Breast epithelium (tissue), 4 donors: ENCODE results near the gene NEMP2. TPM values are rescaled to one million over a fixed set of nuclear protein-coding genes. Genes with fewer than 3 reads are reported as not detected.

Source experiments
- DNase-seq, 2 donors: peaks; one replicate each; pipeline ENCODE4 v3.0.0-alpha.2; 2019; ENCODE audit warnings: low spot score in 2 of 2
- H3K27ac ChIP-seq, 2 donors: fragments of 200-600 bp; sonication (generic) in 1 of 2; one replicate each; pipeline ENCODE4 v1.5.1; 2016 to 2019; ENCODE audit warnings: mild to moderate bottlenecking in 1 of 2
- H3K27me3 ChIP-seq, 2 donors: fragments of 200-600 bp; sonication (generic) in 1 of 2; one replicate each; pipeline versions ENCODE4 v1.5.1 to v1.6.0; 2017 to 2019; ENCODE audit warnings: control low read depth in 1 of 2, mild to moderate bottlenecking in 1 of 2
- H3K36me3 ChIP-seq: fragments of 200-600 bp; one replicate; pipeline ENCODE4 v1.5.1; 2019
- H3K4me1 ChIP-seq, 2 donors: fragments of 200-600 bp; sonication (generic); one replicate each; pipeline ENCODE4 v1.5.1; 2016 to 2019; ENCODE audit warnings: control low read depth in 1 of 2
- H3K4me3 ChIP-seq, 3 donors: fragments of 200-600 bp; sonication (generic); 1 replicate in 2 of 3; 2 replicates in 1 of 3; pipeline ENCODE4 v1.5.1; 2016 to 2019; ENCODE audit warnings: mild to moderate bottlenecking in 3 of 3, moderate library complexity in 2 of 3
- H3K9me3 ChIP-seq, 2 donors: fragments of 200-600 bp; sonication (generic) in 1 of 2; one replicate each; pipeline ENCODE4 v1.5.1; 2016 to 2019; ENCODE audit warnings: control low read depth in 1 of 2
- POLR2A ChIP-seq: fragments of 450-650 bp; IDR thresholded peaks from one replicate; pipeline ENCODE4 v1.6.1; 2016; ENCODE audit warnings: antibody characterized with exemption, mild to moderate bottlenecking, moderate library complexity
- POLR2AphosphoS5 ChIP-seq, 3 donors: sonication (generic); formaldehyde crosslinking; IDR thresholded peaks; one replicate each; pipeline ENCODE4 v1.6.1; 2017; ENCODE audit warnings: antibody characterized with exemption in 3 of 3
- intact Hi-C: fragments of 100-400 bp; cut with DNase I; formaldehyde crosslinking; loops from one replicate; pipeline ENCODE4 v1.15.1; 2023; ENCODE audit warnings: low total_unique reads
- total RNA-seq, 3 donors: library from RNA; depleted of rRNA; stranded (reverse); fragments of >200 nt; gene quantifications; one replicate each; pipeline ENCODE4 v1.1.0, GENCODE V29; 2016
- TF ChIP-seq, protein P1 (sequence below), 3 donors: fragments of 450-650 bp; IDR thresholded peaks; one replicate each; pipeline ENCODE4 v1.5.1; 2016 to 2017; ENCODE audit warnings: antibody characterized with exemption in 3 of 3, mild to moderate bottlenecking in 3 of 3, moderate library complexity in 3 of 3

Gene NEMP2
- total RNA-seq, 3 donors from 2014 or later = 4.5 to 6.6 (median 5.2) TPM

DNA sequence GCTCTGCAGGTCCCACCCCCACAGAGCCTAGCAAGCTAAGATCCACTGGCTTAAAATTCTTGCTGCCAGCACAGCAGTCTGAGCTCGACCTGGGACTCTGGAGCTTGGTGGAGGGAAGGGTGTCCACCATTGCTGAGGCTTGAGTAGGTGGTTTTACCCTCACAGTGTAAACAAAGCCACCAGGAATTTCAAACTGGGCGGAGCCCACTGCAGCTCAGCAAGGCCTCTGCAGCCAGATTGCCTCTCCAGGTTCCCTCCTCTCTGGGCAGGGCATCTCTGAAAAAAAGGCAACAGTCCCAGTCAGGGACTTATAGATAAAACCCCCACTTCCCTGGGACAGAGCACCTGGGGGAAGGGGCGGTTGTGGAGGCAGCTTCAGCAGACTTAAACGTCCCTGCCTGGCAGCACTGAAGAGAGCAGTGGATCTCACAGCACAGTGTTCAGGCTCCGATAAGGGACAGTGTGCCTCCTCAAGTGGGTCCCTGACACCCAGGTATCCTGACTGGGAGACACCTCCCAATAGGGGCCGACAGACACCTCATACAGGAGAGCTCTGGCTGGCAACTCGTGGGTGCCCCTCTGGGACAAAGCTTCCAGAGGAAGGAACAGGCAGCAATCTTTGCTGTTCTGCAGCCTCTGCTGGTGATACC lies 20.0 kb upstream of the NEMP2 start:
- DNase-seq = no peak
- H3K4me3 ChIP-seq = no peak overlapping the region
- no peaks in the 10 kb centered on the region for H3K9me3 ChIP-seq
- TF ChIP-seq, protein P1, sequence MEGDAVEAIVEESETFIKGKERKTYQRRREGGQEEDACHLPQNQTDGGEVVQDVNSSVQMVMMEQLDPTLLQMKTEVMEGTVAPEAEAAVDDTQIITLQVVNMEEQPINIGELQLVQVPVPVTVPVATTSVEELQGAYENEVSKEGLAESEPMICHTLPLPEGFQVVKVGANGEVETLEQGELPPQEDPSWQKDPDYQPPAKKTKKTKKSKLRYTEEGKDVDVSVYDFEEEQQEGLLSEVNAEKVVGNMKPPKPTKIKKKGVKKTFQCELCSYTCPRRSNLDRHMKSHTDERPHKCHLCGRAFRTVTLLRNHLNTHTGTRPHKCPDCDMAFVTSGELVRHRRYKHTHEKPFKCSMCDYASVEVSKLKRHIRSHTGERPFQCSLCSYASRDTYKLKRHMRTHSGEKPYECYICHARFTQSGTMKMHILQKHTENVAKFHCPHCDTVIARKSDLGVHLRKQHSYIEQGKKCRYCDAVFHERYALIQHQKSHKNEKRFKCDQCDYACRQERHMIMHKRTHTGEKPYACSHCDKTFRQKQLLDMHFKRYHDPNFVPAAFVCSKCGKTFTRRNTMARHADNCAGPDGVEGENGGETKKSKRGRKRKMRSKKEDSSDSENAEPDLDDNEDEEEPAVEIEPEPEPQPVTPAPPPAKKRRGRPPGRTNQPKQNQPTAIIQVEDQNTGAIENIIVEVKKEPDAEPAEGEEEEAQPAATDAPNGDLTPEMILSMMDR (IDR thresholded peaks at IDR 0.05) = no peak
- TF ChIP-seq POLR2A (no peak), POLR2AphosphoS5 (IDR thresholded peaks at IDR 0.05) (no peak)
- H3K36me3 ChIP-seq = no peaks in the 10 kb centered on the region
- intact Hi-C loops = no loop called here
- no peak overlapping the region for H3K27ac ChIP-seq
- no peaks in the 10 kb centered on the region for H3K4me1 ChIP-seq
- no peaks in the 10 kb centered on the region for H3K27me3 ChIP-seq

DNA sequence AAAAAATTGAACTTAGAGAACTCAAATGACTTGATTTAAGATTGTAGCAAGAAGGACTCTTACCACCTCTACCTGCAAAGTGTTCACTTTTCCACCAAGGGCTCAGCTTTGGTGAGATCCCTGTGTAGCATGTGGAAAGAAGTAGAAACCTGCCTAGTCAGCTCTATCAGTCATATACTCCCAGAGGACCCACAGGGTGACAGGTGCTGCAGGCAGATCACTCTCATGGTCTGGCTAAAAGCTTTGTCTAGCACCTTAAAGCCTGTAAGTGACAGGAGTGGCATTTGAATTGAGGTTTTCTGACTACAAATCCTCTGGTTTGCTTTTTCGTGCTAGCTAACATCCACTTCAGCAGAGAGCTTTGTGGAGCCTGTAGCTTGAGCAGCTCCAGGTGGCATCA lies 18.7 kb upstream of the NEMP2 start:
- no peak overlapping the region for H3K4me3 ChIP-seq
- intact Hi-C loops = no loop called here
- H3K4me1 ChIP-seq = no peaks in the 10 kb centered on the region
- H3K27me3 ChIP-seq = no peaks in the 10 kb centered on the region
- H3K36me3 ChIP-seq = no peaks in the 10 kb centered on the region
- no peaks in the 10 kb centered on the region for H3K9me3 ChIP-seq
- no peak overlapping the region for H3K27ac ChIP-seq
- TF ChIP-seq POLR2A (no peak), POLR2AphosphoS5 (IDR thresholded peaks at IDR 0.05) (no peak)
- TF ChIP-seq, protein P1 (IDR thresholded peaks at IDR 0.05) = no peak
- no peak for DNase-seq

DNA sequence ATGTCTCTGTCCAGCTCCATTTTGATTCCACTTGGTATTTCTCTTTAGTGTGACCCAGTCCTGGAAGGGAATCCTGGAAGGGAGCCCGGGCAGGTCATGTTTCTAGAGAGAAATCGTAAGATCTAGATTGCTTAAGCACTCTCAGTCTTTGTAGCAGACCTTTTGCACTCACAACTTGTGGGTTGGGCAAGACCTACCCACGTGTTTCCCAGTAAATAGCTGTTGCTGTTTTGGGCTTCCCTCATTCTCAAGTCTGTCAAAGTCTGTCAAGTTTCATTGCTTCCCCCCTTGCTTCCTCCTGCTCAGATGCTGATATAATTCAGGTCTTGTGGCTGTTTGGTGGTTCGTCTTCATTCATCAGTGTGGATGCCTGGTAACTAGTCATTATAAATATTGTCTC lies 17.4 kb upstream of the NEMP2 start:
- H3K4me1 ChIP-seq = no peaks in the 10 kb centered on the region
- TF ChIP-seq POLR2A (no peak), POLR2AphosphoS5 (IDR thresholded peaks at IDR 0.05) (no peak)
- TF ChIP-seq, protein P1 (IDR thresholded peaks at IDR 0.05) = no peak
- H3K36me3 ChIP-seq = no peaks in the 10 kb centered on the region
- H3K27me3 ChIP-seq = no peaks in the 10 kb centered on the region
- no peak overlapping the region for H3K27ac ChIP-seq
- no peak overlapping the region for H3K4me3 ChIP-seq
- no peaks in the 10 kb centered on the region for H3K9me3 ChIP-seq
- intact Hi-C loops = no loop called here
- no peak for DNase-seq

DNA sequence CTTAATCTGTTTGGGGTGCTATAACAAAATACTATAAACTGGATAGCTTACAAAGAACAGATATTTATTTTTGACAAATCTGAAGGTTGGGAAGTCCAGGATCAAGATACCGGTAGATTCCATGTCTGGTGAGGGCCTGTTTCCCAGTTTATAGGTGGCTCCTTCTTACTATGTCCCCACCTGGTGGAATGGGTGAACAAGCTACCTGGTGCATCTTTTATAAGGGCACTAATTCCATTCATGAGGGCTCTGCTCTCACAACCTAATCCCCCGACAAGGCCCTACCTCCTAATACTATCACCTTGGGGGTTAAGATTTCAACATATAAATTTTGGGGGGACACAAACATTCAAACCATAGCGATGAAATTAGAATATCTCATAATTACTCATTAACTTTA lies 15.6 kb upstream of the NEMP2 start:
- no peaks in the 10 kb centered on the region for H3K36me3 ChIP-seq
- no peak overlapping the region for H3K4me3 ChIP-seq
- intact Hi-C loops = no loop called here
- no peaks in the 10 kb centered on the region for H3K27me3 ChIP-seq
- H3K4me1 ChIP-seq = no peaks in the 10 kb centered on the region
- no peaks in the 10 kb centered on the region for H3K9me3 ChIP-seq
- no peak for DNase-seq
- no peak overlapping the region for H3K27ac ChIP-seq
- no peak for TF ChIP-seq POLR2A
- TF ChIP-seq, protein P1 (IDR thresholded peaks at IDR 0.05) = no peak
- no peak for TF ChIP-seq POLR2AphosphoS5 (IDR thresholded peaks at IDR 0.05)

DNA sequence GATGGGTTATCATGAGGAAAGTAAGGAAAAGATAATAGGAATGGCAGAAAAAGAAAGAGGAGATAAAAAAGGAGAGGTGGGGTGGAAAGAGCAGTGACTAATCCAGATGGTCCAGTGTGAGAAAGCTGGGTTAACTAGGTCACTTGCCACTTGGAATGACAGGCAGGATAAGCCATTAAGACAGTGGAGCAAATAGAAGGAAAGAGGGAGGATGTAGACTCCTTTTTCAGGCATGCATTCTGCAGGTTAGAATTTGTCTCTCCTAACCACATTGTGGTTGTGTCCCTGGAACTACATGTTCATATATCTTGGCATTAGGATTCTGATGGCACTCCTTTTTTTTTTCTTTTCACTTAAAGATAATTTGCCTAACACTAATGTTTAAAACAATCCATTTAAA lies 13.4 kb upstream of the NEMP2 start:
- no peak for DNase-seq
- Histone ChIP-seq H3K27me3 (no peaks in the 10 kb centered on the region), H3K36me3 (no peaks in the 10 kb centered on the region), H3K4me1 (no peaks in the 10 kb centered on the region), H3K4me3 (no peak overlapping the region), H3K9me3 (no peaks in the 10 kb centered on the region), H3K27ac (no peak overlapping the region)
- intact Hi-C loops = no loop called here
- no peak for TF ChIP-seq POLR2A
- no peak for TF ChIP-seq POLR2AphosphoS5 (IDR thresholded peaks at IDR 0.05)
- TF ChIP-seq, protein P1 (IDR thresholded peaks at IDR 0.05) = no peak
